GM19438 (cell line): ENCODE measurements around the gene SORBS2.
"Not testable (repeated sequence)": the region's sequence is repeated elsewhere in the genome, so short reads cannot be mapped to it uniquely, and the experiment has no call there.

Experiments
- ATAC-seq: cut with Tn5 transposase; IDR thresholded peaks from one replicate; pipeline ENCODE4 v1.9.1; 2021; ENCODE audit warnings: low read depth; ENCODE audit not compliant: unreplicated experiment

SORBS2 gene, protein sequence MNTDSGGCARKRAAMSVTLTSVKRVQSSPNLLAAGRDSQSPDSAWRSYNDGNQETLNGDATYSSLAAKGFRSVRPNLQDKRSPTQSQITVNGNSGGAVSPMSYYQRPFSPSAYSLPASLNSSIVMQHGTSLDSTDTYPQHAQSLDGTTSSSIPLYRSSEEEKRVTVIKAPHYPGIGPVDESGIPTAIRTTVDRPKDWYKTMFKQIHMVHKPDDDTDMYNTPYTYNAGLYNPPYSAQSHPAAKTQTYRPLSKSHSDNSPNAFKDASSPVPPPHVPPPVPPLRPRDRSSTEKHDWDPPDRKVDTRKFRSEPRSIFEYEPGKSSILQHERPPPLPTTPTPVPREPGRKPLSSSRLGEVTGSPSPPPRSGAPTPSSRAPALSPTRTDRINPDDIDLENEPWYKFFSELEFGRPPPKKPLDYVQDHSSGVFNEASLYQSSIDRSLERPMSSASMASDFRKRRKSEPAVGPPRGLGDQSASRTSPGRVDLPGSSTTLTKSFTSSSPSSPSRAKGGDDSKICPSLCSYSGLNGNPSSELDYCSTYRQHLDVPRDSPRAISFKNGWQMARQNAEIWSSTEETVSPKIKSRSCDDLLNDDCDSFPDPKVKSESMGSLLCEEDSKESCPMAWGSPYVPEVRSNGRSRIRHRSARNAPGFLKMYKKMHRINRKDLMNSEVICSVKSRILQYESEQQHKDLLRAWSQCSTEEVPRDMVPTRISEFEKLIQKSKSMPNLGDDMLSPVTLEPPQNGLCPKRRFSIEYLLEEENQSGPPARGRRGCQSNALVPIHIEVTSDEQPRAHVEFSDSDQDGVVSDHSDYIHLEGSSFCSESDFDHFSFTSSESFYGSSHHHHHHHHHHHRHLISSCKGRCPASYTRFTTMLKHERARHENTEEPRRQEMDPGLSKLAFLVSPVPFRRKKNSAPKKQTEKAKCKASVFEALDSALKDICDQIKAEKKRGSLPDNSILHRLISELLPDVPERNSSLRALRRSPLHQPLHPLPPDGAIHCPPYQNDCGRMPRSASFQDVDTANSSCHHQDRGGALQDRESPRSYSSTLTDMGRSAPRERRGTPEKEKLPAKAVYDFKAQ (N-terminal part only)

DNA sequence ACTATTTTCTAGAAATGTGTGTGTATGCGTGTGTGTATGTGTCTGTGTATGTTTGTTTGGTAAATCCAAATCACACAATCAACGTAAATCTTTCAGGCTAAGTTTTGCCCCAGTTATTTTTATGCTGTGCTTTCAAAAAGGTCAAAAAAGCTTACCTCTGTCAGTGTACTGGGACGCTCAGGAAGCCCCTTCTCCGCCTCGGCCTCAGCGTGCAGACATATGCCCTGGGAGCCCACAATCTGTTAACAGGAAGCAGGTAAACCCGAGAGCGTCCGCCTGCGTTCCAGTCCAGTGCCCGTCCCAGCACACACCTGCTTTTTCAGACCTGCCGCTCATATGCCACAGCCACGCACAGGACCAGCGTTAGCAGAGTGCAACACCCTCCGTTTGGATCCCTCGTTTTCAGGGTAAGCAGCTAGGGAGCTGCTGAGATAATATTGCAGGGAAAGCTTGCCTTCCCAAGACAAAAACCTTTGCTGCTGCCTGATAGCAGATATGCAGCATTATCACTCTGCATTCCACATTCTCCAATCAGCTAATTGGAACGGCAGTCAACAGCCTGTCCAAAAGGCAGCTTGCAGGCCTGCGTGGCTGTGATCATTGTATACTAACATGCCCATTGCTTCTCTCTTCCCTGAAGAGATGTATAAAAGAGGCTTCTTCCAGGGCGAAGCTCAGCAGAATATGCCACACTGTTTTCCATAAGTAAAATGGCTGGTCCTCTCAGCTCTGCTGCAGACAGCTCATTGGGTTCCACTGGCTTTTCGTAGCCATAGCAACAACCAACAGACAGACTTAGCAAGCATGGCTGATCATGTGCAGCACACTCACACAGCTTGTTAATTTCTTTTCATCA is at the start of gene SORBS2:
Gene SORBS2, minus strand, starts transcription at position 686 of the 856 bp plus-strand sequence. CDS start 121,623 bp downstream, outside the sequence.
- peak; percentile 88 for ATAC-seq

DNA sequence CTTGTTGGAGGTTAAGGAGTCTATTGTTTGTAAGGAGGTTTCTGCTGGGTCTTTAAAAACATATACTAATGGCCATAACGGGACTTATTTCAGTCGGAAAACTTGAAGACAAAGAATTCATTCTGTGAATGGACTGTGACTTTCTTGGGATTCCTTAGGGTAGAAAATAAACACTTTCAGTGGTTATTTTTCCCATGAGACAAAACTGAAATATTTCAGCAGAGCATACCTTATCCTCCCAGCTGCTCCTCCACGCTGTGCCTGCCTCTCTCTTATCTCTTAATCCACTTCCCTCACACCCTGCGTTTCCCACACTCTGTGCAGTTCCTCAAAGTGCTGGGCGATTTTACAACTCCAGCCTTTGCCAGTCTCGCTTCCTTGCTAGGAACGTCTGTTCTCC is 47.1 kb upstream of the SORBS2 start:
- ATAC-seq: no peak

DNA sequence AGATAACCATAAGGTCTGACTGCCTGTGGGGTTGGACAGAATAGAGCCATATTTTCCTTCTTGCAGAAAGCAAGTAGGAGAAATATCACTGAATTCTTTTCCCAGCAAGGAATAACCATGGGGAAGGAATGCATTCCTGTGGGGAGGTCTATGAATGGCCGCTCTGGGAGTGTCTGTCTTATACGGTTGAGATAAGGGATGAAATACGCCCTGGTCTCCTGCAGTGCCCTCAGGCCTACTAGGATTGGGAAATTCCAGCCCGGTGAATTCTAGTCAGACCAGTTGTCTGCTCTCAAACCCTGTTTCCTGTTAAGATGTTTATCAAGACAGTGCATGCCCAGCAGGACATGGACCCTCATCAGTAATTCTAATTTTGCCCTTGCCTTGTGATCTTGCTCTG is 45.6 kb upstream of the SORBS2 start:
- ATAC-seq: not testable (repeated sequence)

DNA sequence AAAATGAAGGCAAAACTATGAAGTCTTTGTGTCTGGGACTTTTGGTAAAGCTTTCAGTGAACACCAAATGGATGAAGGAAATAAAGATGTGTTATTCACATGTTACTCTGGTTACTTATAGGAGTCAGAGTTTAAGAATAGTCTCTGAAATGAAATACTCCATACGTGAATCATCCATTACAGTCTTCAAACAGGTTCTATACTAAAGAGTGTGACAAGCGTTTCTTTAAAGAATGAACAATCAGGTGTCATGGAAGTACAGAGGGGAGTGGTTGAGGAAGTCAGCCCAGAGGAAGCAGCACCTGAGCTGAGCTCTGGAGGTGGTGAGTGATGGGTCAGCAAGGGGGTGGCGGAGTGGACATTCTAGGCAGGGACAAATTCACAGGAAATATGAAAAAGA is 41.8 kb upstream of the SORBS2 start:
- ATAC-seq: no peak

DNA sequence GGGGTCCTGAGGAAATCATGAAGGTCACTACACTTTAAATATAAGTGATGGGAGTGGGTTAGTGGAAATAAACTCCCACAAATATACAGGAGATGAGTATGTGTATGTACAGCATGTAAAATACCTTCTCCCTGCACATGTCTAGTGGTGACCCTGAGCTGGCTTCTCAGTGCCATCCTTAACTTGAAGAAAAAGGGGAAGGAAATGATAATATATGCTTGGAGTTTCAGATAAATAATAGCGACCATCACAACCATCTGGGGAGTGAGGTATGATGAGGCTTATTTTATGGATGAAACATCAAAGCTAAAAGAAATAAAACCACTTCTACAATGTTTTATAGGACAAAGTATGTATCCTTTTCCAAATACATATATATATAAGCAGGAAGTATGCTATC is 41.0 kb upstream of the SORBS2 start:
- no peak for ATAC-seq

DNA sequence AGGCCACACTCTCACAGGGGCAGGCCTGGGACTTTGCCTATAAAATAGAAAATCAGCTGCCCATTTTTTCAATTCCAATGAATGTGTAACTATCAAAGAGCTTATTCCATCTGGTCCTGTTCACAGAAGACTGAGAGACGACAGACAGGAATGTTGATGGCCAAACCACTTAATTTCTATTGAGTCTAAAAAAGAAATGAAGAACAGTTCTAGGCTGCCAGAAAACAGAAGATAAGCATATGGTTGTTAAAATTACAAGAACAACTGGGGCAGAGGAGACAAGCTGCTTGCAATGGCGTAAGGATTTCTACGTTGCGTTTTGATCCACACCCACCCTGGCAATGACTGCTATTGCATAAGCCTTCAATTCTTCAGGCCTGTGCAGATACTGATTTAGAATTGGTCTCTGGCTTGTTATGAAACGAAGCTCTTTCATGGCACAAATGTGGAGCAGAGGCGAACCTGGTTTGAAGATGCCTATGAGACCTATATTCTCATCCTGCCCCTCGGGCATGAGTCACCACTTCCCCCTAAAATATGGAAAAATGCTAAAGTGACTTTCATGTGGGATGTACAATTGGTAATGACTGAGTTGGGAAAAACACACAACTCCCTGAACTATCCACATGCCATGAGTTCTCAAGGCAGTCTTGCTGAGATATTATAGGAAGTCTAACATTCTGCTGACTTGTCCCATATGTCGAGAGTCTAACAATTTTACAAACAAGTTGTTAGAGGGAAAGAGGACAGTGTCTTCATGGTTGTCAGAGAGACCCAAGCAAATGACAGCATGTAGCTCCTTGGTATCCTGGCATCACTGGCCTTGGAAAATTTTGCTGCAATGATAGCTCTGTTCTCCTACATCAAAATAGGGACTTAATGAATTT is 37.9 kb upstream of the SORBS2 start:
- no peak for ATAC-seq

DNA sequence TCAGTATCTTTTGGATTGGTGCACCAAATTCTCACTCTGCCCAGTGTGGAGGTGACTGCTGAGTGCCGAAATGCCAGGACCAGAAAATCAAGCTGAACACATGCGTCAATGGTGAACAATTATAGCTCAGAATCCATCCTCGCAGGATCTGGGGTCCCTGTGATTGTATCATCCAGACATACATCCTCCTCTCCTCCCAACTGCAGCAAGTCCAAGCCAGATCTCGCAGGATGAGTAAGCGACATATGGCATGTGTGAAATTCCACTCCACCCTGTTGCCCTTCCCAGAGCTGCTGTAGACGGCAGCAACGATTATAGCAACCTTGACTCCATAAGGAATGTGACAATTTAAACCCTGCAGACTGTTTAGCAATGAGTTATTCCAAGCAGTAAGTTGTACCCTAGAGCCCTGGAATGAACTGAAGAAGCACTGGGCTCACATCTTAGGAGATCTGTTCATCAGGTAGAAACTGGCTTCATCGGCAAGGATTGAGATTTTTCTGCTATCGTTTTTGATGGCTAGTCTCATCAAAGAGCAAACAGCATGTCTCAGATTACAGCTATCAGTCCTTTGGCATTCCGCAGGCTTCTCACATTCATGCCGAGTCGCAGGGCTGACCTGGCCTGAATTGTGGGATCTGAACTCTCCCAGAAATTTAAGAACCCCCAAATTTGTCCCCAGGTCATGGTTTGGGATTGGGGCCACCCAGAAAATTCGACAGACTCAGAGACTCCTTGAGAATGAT is 35.5 kb upstream of the SORBS2 start:
- no peak for ATAC-seq

DNA sequence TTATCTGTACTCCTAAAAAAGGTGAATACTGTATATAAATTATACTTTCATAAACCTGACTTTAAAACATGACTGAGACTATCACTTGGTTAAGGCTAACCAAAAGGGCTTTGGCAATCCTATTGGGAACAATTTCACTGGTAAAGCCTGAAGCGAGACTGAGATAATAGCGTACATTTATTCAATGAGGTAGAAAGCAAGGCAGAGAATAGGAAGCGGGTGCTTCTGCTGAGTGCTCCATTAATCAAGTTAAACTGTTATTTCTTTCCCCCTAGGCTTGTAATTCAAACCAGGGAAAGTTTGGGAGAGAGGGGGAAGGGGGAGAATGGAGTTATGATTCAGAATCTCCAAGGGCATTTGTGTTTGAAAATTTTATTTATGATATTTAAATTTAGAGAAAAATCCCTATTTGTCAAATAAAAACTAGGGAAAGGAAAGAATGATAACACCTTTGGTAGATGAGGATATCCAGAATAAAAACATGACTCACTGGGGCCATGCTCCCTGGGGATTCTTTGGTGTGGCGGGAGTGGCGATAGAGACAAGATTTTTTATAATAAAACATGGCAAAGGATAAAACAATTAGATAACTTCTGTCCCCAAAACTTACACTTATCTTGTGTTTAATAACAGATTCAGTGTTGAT is 34.6 kb upstream of the SORBS2 start:
- no peak for ATAC-seq

DNA sequence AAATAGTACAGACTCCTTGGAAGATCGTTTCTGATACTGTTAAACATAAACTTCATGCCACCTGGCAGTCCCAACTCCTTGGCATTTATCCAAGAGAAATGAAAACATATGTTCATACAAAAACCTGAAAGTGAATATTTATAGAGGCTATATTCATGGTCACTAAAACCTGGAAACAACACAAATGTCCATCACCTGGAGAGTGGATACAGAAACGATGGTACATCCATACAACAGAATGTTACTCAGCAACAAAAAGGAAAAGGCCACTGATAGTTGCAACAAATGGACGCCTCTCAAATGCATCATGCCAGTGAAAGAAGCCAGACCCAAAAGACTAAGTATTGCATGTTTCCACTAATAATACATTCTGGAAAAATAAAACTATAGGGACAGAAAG is 34.0 kb upstream of the SORBS2 start:
- no peak for ATAC-seq

DNA sequence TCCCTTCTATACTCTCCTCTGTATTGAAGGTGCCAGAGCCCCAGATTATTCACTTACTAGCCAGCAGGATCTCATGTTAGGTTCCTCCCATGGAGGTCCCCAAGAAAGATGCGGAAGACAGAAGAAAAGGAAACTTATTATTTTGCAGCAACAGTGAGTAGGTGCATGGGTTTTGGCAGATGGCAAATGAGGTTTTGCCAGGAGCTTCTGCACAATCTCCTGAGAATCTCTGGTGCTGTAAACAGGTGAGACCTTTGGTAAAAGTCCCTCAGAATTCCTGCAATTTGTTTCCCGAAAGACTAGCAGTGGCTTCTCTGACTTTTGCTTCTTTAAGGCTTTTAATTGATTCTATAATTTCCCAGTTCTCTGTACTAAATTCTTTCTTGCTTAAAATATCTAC is 29.5 kb upstream of the SORBS2 start:
- ATAC-seq: no peak

DNA sequence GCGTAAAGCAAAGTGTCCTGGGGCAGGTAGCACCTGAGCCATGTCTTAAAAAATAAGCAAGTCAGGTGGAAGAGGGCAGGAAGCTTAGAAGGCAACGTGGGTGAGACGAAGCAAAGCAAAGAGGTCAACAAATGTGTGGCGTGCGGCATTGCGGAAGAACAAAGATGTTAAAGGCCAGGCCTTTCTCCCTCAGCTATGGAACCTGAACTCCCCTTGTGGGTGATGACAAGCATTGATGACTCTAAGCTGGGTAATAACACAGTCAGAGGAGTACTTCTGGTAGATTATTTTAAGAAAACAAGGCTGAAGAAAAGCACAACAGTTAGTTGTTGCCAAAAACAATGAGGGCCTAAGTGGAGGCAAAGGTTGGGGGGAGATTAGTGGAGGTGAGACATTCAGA is 29.0 kb upstream of the SORBS2 start:
- no peak for ATAC-seq

DNA sequence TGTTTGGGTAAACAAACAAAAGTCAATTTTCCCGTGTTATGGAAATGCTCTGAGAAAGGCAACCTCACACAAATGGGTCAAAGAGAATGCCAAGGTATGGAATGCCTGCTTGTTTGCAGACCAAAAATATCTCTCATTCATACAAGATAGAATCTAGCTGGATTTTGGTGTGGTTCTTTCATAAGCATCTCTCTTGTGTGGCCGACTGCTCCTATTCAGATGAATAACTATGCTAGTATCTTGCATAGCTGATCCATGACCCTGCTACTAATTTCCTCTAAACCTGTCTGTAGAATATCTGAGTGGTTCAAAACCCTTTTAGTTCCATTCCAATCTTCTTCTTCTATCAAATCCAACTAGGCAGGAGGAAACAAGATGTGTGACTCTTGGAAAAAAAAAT is 28.2 kb upstream of the SORBS2 start:
- no peak for ATAC-seq

DNA sequence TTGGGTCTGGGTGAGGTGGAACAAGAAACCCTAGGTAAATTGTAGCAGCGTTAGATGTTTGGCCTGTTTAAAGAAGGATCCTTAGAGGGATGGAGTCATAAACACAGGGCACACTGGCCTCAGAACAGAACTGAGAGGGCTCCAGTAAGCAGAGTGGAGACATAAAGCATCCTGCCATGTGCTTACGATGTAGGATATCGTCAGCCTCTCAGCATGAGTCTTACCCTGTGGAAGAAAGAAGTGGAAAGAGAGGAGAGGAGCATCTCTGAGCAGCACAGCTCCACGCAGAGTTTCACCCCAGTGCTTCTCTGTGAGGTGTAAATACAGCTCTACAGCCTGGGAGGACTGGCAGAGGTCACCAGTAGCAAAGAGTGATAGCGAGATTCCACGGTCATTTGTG is 27.8 kb upstream of the SORBS2 start:
- ATAC-seq: no peak

DNA sequence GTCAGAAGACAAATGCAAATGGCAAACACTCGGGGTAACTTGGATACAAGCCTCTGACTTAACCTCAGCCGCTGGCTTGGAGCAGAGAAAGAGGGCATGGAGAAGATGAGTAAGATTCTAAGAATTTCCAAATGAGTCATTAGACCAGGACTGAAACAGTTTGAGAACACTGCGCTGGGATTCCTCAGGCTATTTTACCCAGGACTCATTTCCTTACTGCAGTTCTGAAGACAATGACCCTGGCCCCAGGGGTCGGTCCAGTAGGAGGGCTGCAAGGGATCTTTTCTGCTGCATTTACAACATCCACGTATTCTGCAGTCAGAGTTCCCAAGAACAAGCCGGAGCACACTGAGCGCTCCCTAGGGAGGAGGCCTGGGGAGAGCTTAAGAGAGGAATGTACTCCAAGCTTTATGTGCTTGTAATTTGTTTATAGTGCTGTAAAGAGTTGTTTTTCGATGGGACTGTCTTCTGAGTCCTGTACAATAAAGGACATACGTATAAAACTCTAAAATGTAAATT is 27.3 kb upstream of the SORBS2 start:
- no peak for ATAC-seq

DNA sequence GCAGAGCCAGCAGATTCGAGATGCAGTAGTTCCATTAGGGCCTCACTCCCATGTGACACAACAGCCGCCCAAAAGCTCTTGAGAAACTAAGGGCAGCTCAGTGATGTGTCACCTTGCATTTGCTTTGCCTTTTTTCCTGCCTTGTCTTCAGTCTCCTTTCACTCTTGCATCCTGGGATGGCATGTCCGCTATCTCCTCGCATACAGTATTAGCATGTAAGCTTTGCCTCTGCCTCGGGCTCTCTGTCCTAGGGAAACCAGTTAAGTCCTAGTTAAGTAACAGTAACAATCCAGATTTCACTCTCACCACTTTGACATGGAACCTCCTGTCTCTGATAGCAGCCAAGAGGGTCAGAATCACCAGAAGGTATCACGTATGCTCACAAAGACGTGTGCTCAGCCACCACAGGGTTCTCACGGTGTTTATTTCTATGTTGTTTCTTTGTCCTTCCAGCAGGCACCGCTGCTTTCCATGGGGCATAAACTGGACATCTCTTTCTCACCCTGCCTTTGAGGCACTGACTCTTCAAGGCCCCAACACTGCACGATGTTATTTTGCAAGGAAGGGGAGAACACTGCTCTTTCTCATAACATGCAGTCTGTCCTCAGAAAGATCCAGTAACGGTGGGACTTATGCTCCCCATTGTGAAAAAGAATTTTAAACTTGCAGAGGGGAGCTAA is 26.7 kb upstream of the SORBS2 start:
- ATAC-seq: no peak

DNA sequence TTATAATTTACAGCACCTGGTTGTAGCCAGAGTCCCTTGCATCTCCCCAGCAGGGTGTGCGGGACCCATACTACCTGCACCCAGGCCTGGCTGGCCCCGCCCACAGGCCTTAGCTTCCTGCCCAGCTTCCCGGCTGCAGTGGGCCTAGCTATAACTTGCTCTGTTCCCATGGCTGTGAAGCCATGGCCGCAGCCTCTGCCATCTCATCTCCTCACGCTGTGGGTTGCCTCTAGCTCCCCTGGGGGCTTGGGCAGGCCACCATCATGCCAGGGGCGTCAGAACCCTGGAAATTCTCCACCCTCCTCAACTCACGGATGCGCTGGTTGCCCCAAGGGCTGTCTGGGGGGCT is 26.1 kb upstream of the SORBS2 start:
- ATAC-seq: no peak

DNA sequence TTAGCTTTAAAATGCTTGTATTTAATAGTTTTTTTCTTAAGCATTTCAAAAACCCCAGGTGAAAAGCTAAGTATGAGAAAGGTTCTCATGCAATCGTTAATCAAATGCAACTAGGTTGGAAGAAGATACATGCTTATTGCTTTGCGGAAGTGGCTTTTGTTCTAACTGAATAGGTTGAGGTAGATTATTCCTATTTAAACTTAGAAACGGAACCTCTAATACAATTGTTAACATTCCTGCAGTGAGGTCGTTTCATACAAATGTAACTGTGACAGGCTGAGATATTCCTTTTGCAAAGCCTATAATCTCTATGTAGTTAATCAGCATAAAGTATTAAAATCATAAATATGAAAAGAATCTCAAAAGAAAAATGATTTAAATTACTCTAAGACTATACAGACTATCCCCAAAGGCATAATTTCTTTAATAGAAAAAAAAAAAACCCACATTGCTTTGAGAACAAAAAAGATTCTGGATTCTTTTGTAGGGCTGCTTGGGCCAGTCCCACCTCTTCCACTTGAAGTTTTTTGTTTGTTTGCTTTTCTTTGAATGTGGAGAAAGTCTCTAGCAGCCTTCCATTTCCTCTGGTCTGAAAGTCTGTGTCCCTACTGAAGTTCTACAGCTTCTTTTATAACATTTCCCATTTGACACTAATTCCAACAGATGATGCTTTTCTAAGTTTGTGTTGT is 25.6 kb upstream of the SORBS2 start:
- ATAC-seq: no peak
